Lung (tissue), 12 donors: ENCODE results near the gene ZNF740. TPM values are rescaled to one million over a fixed set of nuclear protein-coding genes. Genes with fewer than 3 reads are reported as not detected.

ENCODE experiments used
- ATAC-seq: fragments of 200-7000 bp; cut with Tn5 transposase; one replicate; pipeline ENCODE4 v1.9.1; 2020; ENCODE audit warnings: moderate number of reproducible peaks; ENCODE audit not compliant: insufficient read depth, low FRiP score
- DNase-seq, 3 donors: peaks; one replicate each; pipeline ENCODE4 v3.0.0-alpha.2; 2013 to 2017
- H3K27ac ChIP-seq, 2 donors: one replicate each; pipeline ENCODE4 v1.5.1; 2013; ENCODE audit warnings: mild to moderate bottlenecking in 2 of 2, moderate library complexity in 2 of 2, control low read depth in 1 of 2, inconsistent platforms in 1 of 2, low read depth in 1 of 2, low read length in 1 of 2
- H3K27me3 ChIP-seq, 3 donors: one replicate each; pipeline ENCODE4 v1.5.1; 2013; ENCODE audit warnings: low read length in 2 of 3; ENCODE audit not compliant: control insufficient read depth in 3 of 3, insufficient read depth in 3 of 3
- H3K36me3 ChIP-seq, 4 donors: one replicate each; pipeline ENCODE4 v1.5.1; 2013; ENCODE audit warnings: low read length in 4 of 4, mild to moderate bottlenecking in 1 of 4, moderate library complexity in 1 of 4; ENCODE audit not compliant: control insufficient read depth in 4 of 4, insufficient read depth in 4 of 4
- H3K4me1 ChIP-seq, 5 donors: one replicate each; pipeline ENCODE4 v1.5.1; 2013; ENCODE audit warnings: low read length in 5 of 5, mild to moderate bottlenecking in 2 of 5, moderate library complexity in 1 of 5; ENCODE audit not compliant: control insufficient read depth in 5 of 5, insufficient read depth in 5 of 5
- H3K4me3 ChIP-seq: one replicate; pipeline ENCODE4 v1.5.1; 2013; ENCODE audit warnings: mild to moderate bottlenecking, control low read depth, moderate library complexity
- H3K9ac ChIP-seq, 2 donors: one replicate each; pipeline ENCODE4 v1.5.1; 2013; ENCODE audit warnings: low read length in 2 of 2, control low read depth in 1 of 2; ENCODE audit not compliant: insufficient read depth in 1 of 2
- H3K9me3 ChIP-seq, 4 donors: one replicate each; pipeline ENCODE4 v1.5.1; 2013; ENCODE audit warnings: low read length in 3 of 4, mild to moderate bottlenecking in 1 of 4, moderate library complexity in 1 of 4; ENCODE audit not compliant: control insufficient read depth in 4 of 4, insufficient read depth in 3 of 4
- WGBS, 2 donors: extraction: QIAGEN DNeasy Blood & Tissue Kit; methylation state at CpG; one replicate each; pipeline ENCODE4 v1.1.7; 2013; 5-methylcytosine and 5-hydroxymethylcytosine counted together
- polyA plus RNA-seq, 2 donors: library from polyadenylated mRNA; stranded (reverse); fragments of 200-250 nt; gene quantifications; one replicate each; pipeline ENCODE4 v1.2.1, GENCODE V29; 2013
- total RNA-seq, 2 donors: library from RNA; depleted of rRNA in 1 of 2; stranded (reverse); fragments of >200 nt in 1 of 2; gene quantifications; one replicate each; pipeline ENCODE4 v1.2.1, GENCODE V29; 2014 to 2021
- TF ChIP-seq, protein P1 (sequence below): IDR thresholded peaks from 2 replicates; pipeline ENCODE4 v1.5.1; 2012; ENCODE audit warnings: mild to moderate bottlenecking; ENCODE audit errors: control extremely low read depth, extremely low read depth
- donor health status: control.
- donor health status: control.
- donor health status: Bipolar disorder and iron deficiency.
- donor health status: healthy.
- donor health status: DM: yes; HTN: yes; CAD: no.

Gene ZNF740
- total and polyA plus RNA-seq, 4 donors: 7.8 to 37.4 (median 18.3) TPM

DNA sequence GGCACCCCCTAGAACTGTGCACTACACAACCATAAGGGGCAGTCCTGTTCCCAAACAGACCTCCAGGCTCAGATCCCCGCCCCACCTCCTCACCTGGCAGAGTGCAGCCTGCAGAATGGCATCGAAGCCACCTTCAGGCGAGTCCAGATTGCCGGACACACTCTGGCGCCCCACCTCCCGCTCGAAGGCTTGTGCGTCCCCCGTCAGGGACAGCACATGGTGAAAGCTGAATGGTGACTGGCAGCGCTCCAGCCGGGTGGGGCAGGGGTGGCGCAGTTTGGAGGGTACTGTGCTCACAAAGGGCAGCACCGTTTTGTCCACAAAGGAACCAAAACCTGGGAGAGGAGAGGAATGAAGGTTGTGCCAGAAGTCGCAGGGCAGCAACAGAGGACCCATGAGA, 16.0 kb downstream of the ZNF740 start:
- Histone ChIP-seq H3K9ac (no peak overlapping the region), H3K36me3 (peaks cover 0 to 10% (median 2%) of the 10 kb centered on the region in 4 donors), H3K27me3 (no peaks in the 10 kb centered on the region), H3K27ac (no peak overlapping the region), H3K4me3 (no peak overlapping the region), H3K4me1 (peaks cover 0 to 11% (median 0%) of the 10 kb centered on the region in 5 donors), H3K9me3 (no peaks in the 10 kb centered on the region)
- DNase-seq (no peak), ATAC-seq (no peak)
- 77 to 88% methylated on average over 14 of the region's 14 CpGs for WGBS, 2 donors
- TF ChIP-seq, protein P1, sequence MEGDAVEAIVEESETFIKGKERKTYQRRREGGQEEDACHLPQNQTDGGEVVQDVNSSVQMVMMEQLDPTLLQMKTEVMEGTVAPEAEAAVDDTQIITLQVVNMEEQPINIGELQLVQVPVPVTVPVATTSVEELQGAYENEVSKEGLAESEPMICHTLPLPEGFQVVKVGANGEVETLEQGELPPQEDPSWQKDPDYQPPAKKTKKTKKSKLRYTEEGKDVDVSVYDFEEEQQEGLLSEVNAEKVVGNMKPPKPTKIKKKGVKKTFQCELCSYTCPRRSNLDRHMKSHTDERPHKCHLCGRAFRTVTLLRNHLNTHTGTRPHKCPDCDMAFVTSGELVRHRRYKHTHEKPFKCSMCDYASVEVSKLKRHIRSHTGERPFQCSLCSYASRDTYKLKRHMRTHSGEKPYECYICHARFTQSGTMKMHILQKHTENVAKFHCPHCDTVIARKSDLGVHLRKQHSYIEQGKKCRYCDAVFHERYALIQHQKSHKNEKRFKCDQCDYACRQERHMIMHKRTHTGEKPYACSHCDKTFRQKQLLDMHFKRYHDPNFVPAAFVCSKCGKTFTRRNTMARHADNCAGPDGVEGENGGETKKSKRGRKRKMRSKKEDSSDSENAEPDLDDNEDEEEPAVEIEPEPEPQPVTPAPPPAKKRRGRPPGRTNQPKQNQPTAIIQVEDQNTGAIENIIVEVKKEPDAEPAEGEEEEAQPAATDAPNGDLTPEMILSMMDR: no peak

DNA sequence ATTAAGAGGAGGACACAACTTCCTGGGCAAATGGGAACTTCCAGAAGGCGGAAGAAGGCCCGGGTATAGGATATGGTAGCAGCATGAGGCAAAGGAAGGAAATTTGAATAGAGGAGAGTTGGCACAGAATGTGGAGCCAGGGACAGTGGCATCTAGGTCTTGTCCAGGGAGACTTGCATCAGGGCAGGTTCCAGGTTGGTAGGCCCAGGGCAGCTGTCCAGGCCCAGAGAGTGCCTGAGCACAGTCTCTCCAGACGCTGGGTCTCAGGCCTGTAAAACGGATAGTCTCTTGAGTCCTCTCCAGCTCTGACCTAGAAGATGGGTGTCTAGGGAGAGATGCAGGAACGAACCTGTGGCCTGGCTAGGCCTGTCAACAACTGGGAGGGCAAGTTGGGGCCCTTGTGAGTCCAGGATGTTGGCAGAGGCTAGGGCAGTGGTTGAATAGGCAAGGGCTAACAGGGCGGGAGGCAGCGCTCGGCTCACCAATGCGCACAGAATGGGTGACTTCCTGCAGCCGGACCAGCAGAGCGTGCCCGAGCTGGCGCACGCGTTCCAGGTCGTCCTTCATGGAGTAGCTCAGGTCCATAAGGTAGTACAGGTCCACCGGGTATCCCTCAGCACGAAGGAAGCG, 16.6 kb downstream of the ZNF740 start:
- H3K27ac ChIP-seq: no peak overlapping the region
- no peak for DNase-seq
- TF ChIP-seq, protein P1: no peak
- WGBS, 2 donors: 70 to 79% methylated on average over 19 of the region's 19 CpGs
- H3K9me3 ChIP-seq: no peaks in the 10 kb centered on the region
- H3K4me1 ChIP-seq: peaks cover 0 to 11% (median 0%) of the 10 kb centered on the region in 5 donors
- ATAC-seq: no peak
- H3K9ac ChIP-seq: no peak overlapping the region
- H3K36me3 ChIP-seq: peaks cover 0 to 4% (median 1%) of the 10 kb centered on the region in 4 donors
- no peak overlapping the region for H3K4me3 ChIP-seq
- H3K27me3 ChIP-seq: no peaks in the 10 kb centered on the region

DNA sequence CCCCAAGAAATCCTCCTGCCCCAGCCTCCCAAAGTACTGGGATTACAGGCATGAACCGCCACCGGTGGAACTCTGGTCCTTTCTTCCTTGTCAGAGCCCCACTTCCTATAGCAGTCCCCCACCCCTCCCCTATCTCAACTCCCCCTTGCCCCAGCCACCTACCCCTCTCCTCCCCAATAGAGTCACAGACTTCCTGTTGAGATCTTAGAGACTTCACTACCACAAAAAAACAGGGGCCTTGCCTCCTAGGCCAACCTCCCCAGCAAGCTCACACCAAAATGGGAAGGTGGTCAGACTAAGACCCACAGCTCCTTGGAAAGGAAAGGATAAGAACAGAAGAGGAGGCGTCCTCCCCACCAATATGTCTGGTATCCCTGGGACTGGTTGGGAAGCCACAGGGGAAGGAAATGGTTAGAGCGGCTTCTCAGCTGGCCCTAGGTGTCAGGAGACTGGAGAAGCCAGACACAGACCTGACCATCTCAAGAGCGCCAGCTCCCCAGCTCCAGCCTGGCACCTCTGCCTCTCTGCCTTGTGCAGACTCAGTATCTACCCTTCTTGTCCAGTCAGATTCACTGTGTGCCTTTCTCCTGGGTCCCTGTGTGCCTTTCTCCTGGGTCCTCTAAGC, 18.1 kb downstream of the ZNF740 start:
- 48 to 72% methylated on average over 5 of the region's 5 CpGs for WGBS, 2 donors
- TF ChIP-seq, protein P1: no peak
- Histone ChIP-seq H3K4me3 (no peak overlapping the region), H3K4me1 (peaks cover 0 to 11% (median 0%) of the 10 kb centered on the region in 5 donors), H3K9ac (no peak overlapping the region), H3K27ac (no peak overlapping the region), H3K9me3 (no peaks in the 10 kb centered on the region), H3K27me3 (no peaks in the 10 kb centered on the region), H3K36me3 (no peaks in the 10 kb centered on the region)
- ATAC-seq: no peak
- no peak for DNase-seq
